WTC11 (cell line): ENCODE measurements around the gene EPS8L2. TPM values are rescaled to one million over a fixed set of nuclear protein-coding genes. Genes with fewer than 3 reads are reported as not detected.

Source experiments
- CREB1 ChIP-seq: sonication (generic); formaldehyde crosslinking; IDR thresholded peaks from 2 replicates; pipeline ENCODE4 v1.8.0; 2023; ENCODE audit warnings: mild to moderate bottlenecking, missing genetic modification reagents
- FOXK1 ChIP-seq: sonication (generic); formaldehyde crosslinking; IDR thresholded peaks from 2 replicates; pipeline ENCODE4 v1.8.0; 2022; ENCODE audit warnings: mild to moderate bottlenecking, moderate library complexity, missing genetic modification reagents
- GABPB1 ChIP-seq: sonication (generic); formaldehyde crosslinking; IDR thresholded peaks from 2 replicates; pipeline ENCODE4 v1.8.1; 2023; ENCODE audit warnings: mild to moderate bottlenecking, missing genetic modification reagents
- KAT7 ChIP-seq: sonication (generic); formaldehyde crosslinking; IDR thresholded peaks from 2 replicates; pipeline ENCODE4 v1.8.1; 2023; ENCODE audit warnings: missing genetic modification reagents, mild to moderate bottlenecking, borderline replicate concordance
- NFE2L1 ChIP-seq: sonication (generic); formaldehyde crosslinking; IDR thresholded peaks from 2 replicates; pipeline ENCODE4 v1.8.1; 2023; ENCODE audit warnings: missing genetic modification reagents
- NR2C2 ChIP-seq: sonication (generic); formaldehyde crosslinking; IDR thresholded peaks from 2 replicates; pipeline ENCODE4 v1.8.0; 2022; ENCODE audit warnings: mild to moderate bottlenecking, missing genetic modification reagents
- TEAD1 ChIP-seq: sonication (generic); formaldehyde crosslinking; IDR thresholded peaks from 2 replicates; pipeline ENCODE4 v1.8.0; 2022; ENCODE audit warnings: mild to moderate bottlenecking, missing genetic modification reagents
- TP53 ChIP-seq: sonication (generic); formaldehyde crosslinking; IDR thresholded peaks from 2 replicates; pipeline ENCODE4 v1.8.1; 2023; ENCODE audit warnings: mild to moderate bottlenecking, missing genetic modification reagents
- ZNF121 ChIP-seq: sonication (generic); formaldehyde crosslinking; IDR thresholded peaks from 2 replicates; pipeline ENCODE4 v1.8.0; 2023; ENCODE audit warnings: missing genetic modification reagents
- ZNF396 ChIP-seq: fragments of 250-450 bp; sonication (Bioruptor Pico); IDR thresholded peaks from 2 replicates; pipeline ENCODE4 v1.8.0; 2021; ENCODE audit warnings: mild to moderate bottlenecking, moderate library complexity, borderline replicate concordance
- ZNF423 ChIP-seq: fragments of 250-450 bp; sonication (Bioruptor Pico); IDR thresholded peaks from 2 replicates; pipeline ENCODE4 v2.1.2; 2022; ENCODE audit warnings: mild to moderate bottlenecking, moderate library complexity
- ZNF671 ChIP-seq: fragments of 250-450 bp; sonication (Bioruptor Pico); IDR thresholded peaks from 2 replicates; pipeline ENCODE4 v1.8.0; 2021; ENCODE audit warnings: mild to moderate bottlenecking
- total RNA-seq: library from RNA; stranded (reverse); gene quantifications from 3 replicates; pipeline ENCODE4 v1.2.3, GENCODE V29; 2021
- TF ChIP-seq, protein P1 (sequence below): sonication (generic); formaldehyde crosslinking; IDR thresholded peaks from 2 replicates; pipeline ENCODE4 v1.8.0; 2022; ENCODE audit warnings: missing genetic modification reagents
- TF ChIP-seq, protein P2 (sequence below): fragments of 250-450 bp; sonication (Bioruptor Pico); conservative IDR thresholded peaks from 2 replicates; pipeline ENCODE4 v1.9.0; 2021; ENCODE audit warnings: mild to moderate bottlenecking
- TF ChIP-seq, protein P3 (sequence below): fragments of 250-450 bp; sonication (Bioruptor Pico); IDR thresholded peaks from 2 replicates; pipeline ENCODE4 v1.9.0; 2021; ENCODE audit warnings: mild to moderate bottlenecking
- TF ChIP-seq, protein P4 (sequence below): sonication (generic); formaldehyde crosslinking; IDR thresholded peaks from 2 replicates; pipeline ENCODE4 v1.8.1; 2023; ENCODE audit warnings: mild to moderate bottlenecking, missing genetic modification reagents, moderate library complexity

EPS8L2 gene
- total RNA-seq, 1 experiment from 2014 or later: 51.6 TPM

DNA sequence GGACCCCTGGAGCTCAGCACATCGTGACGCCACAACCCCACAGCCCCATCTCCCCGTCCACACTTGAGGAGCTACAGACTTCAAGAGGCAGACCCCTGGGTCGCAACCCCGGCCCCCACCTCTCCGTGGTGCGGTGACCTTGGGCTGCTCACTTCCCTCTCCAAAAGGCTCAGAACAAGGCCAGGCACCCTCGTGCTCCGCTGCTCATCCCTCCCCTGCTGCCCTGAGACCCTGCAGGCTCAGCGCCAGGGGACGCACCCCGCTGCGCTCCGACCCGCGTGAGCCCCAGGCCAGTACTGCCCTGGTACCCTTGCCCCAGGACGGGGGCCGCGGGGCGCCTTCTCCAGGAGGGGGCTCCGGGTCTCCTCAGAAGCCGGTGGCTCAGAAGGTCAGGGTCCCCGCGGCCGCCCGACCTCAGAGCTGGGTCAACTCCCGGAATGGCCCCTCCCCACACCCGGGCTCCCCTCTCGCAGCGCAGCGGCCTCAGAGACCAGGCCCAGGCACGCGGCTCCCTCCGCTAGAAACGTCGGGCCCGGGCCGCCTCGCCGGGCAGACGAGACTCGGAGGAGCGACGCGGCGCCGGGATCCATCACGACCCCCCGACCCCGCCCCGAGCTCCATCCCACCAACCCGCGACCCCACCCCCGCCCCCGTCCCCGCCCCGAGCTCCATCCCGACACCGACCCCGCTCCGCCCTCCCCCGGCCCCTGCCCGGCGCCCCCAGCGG lies 70.7 kb downstream of the EPS8L2 start (continued):
- TF ChIP-seq ZNF671 (CRISPR knock-in tag) (no peak), CREB1 (CRISPR knock-in tag) (no peak), TEAD1 (CRISPR knock-in tag) (no peak), NFE2L1 (no peak), ZNF396 (CRISPR knock-in tag) (no peak), GABPB1 (CRISPR knock-in tag) (no peak), NR2C2 (CRISPR knock-in tag) (no peak), ZNF121 (CRISPR knock-in tag) (no peak), ZNF423 (CRISPR knock-in tag) (peak; percentile 58; the same call in 1 of the 2 replicates), KAT7 (CRISPR knock-in tag) (0 out of 2 replicates have a peak, but pooled peaks have one; percentile 59), FOXK1 (CRISPR knock-in tag) (peak; percentile 24; the same call in 1 of the 2 replicates), TP53 (CRISPR knock-in tag) (no peak)
- TF ChIP-seq, protein P1, sequence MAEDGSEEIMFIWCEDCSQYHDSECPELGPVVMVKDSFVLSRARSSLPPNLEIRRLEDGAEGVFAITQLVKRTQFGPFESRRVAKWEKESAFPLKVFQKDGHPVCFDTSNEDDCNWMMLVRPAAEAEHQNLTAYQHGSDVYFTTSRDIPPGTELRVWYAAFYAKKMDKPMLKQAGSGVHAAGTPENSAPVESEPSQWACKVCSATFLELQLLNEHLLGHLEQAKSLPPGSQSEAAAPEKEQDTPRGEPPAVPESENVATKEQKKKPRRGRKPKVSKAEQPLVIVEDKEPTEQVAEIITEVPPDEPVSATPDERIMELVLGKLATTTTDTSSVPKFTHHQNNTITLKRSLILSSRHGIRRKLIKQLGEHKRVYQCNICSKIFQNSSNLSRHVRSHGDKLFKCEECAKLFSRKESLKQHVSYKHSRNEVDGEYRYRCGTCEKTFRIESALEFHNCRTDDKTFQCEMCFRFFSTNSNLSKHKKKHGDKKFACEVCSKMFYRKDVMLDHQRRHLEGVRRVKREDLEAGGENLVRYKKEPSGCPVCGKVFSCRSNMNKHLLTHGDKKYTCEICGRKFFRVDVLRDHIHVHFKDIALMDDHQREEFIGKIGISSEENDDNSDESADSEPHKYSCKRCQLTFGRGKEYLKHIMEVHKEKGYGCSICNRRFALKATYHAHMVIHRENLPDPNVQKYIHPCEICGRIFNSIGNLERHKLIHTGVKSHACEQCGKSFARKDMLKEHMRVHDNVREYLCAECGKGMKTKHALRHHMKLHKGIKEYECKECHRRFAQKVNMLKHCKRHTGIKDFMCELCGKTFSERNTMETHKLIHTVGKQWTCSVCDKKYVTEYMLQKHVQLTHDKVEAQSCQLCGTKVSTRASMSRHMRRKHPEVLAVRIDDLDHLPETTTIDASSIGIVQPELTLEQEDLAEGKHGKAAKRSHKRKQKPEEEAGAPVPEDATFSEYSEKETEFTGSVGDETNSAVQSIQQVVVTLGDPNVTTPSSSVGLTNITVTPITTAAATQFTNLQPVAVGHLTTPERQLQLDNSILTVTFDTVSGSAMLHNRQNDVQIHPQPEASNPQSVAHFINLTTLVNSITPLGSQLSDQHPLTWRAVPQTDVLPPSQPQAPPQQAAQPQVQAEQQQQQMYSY (CRISPR knock-in tag): 0 out of 2 replicates have a peak, but pooled peaks have one; percentile 23
- TF ChIP-seq, protein P2, sequence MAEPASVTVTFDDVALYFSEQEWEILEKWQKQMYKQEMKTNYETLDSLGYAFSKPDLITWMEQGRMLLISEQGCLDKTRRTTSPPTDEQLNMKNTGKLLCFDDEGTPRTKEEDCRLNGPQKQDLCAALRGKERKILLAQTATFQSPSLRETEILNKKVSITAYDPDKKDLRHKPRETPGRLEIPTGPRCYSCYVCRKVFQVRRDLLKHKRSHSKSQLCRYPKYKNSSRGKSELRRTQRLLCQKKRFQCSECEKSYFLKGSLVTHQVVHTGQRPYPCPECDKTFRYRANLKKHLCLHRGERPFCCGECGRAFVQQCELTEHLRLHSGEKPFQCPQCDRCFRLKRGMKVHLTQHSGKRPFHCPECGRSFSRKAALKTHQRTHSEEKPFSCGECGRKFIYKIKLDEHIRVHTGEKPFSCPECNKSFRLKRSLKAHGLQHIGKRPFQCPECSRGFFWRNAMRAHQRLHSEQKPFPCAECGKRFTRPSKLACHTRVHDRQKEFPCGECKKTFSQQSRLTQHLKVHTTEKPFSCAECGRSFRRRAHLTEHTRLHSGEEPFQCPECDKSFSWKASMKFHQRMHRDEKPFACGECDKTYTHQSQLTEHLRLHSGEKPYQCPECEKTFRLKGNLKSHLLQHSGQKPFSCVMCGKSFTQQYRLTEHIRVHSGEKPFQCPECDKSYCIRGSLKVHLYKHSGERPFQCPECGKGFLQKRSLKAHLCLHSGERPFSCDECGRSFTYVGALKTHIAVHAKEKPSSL (CRISPR knock-in tag): no peak
- TF ChIP-seq, protein P3, sequence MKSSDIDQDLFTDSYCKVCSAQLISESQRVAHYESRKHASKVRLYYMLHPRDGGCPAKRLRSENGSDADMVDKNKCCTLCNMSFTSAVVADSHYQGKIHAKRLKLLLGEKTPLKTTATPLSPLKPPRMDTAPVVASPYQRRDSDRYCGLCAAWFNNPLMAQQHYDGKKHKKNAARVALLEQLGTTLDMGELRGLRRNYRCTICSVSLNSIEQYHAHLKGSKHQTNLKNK (CRISPR knock-in tag): no peak
- TF ChIP-seq, protein P4, sequence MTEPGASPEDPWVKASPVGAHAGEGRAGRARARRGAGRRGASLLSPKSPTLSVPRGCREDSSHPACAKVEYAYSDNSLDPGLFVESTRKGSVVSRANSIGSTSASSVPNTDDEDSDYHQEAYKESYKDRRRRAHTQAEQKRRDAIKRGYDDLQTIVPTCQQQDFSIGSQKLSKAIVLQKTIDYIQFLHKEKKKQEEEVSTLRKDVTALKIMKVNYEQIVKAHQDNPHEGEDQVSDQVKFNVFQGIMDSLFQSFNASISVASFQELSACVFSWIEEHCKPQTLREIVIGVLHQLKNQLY: no peak

Other genes starting within 250 kb of the EPS8L2 start
- gene RNH1, start 199.0 kb upstream of the EPS8L2 start, total RNA-seq: 59.0 to 67.5 TPM (median 60.4 TPM) in 3 replicates
- gene HRAS, start 170.7 kb upstream of the EPS8L2 start, total RNA-seq: 42.9 to 62.4 TPM (median 48.3 TPM) in 3 replicates
- gene LRRC56, start 168.7 kb upstream of the EPS8L2 start, total RNA-seq: 2.3 to 3.4 TPM (median 2.5 TPM) in 3 replicates
- 4.0 to 6.0 TPM (median 5.9 TPM) in 3 replicates for gene LMNTD2, start 145.5 kb upstream of the EPS8L2 start, total RNA-seq
- 30.6 to 39.7 TPM (median 32.5 TPM) in 3 replicates for gene RASSF7, start 145.3 kb upstream of the EPS8L2 start, total RNA-seq
- gene PHRF1, start 129.8 kb upstream of the EPS8L2 start, total RNA-seq: 39.4 to 46.9 TPM (median 40.1 TPM) in 3 replicates
- 11.1 to 12.0 TPM (median 11.5 TPM) in 3 replicates for gene IRF7, start 90.3 kb upstream of the EPS8L2 start, total RNA-seq
- gene CDHR5, start 81.3 kb upstream of the EPS8L2 start, total RNA-seq: 0.26 to 0.34 TPM in 2 of 3 replicates, not detected in the other
- 2.3 to 3.3 TPM (median 2.9 TPM) in 3 replicates for gene SCT, start 79.0 kb upstream of the EPS8L2 start, total RNA-seq
- 3.7 to 5.8 TPM (median 5.5 TPM) in 3 replicates for gene DRD4, start 69.0 kb upstream of the EPS8L2 start, total RNA-seq
- gene DEAF1, start 11.0 kb upstream of the EPS8L2 start, total RNA-seq: 62.2 to 85.3 TPM (median 81.1 TPM) in 3 replicates
- 23.4 to 28.4 TPM (median 24.5 TPM) in 3 replicates for gene TMEM80, start 10.4 kb upstream of the EPS8L2 start, total RNA-seq
- gene TALDO1, start 41.2 kb downstream of the EPS8L2 start, total RNA-seq: 314 to 352 TPM (median 343 TPM) in 3 replicates
- 81.9 to 87.6 TPM (median 87.5 TPM) in 3 replicates for gene GATD1, start 71.3 kb downstream of the EPS8L2 start, total RNA-seq
- gene CEND1, start 83.9 kb downstream of the EPS8L2 start, total RNA-seq: 2.0 to 3.1 TPM (median 2.7 TPM) in 3 replicates
- 35.0 to 44.8 TPM (median 36.7 TPM) in 3 replicates for gene SLC25A22, start 92.0 kb downstream of the EPS8L2 start, total RNA-seq
- 54.9 to 59.4 TPM (median 56.8 TPM) in 3 replicates for gene PIDD1, start 99.0 kb downstream of the EPS8L2 start, total RNA-seq
- 2,582 to 2,814 TPM (median 2,761 TPM) in 3 replicates for gene RPLP2, start 103.7 kb downstream of the EPS8L2 start, total RNA-seq
- gene PNPLA2, start 112.7 kb downstream of the EPS8L2 start, total RNA-seq: 66.5 to 83.4 TPM (median 81.9 TPM) in 3 replicates
- 46.5 to 58.6 TPM (median 55.9 TPM) in 3 replicates for gene CRACR2B, start 121.7 kb downstream of the EPS8L2 start, total RNA-seq
- 115 to 127 TPM (median 116 TPM) in 3 replicates for gene CD151, start 126.7 kb downstream of the EPS8L2 start, total RNA-seq
- gene POLR2L, start 136.3 kb downstream of the EPS8L2 start, total RNA-seq: 138 to 152 TPM (median 144 TPM) in 3 replicates
- gene TSPAN4, start 136.6 kb downstream of the EPS8L2 start, total RNA-seq: 92.8 to 95.2 TPM (median 94.3 TPM) in 3 replicates
- 92.8 to 99.6 TPM (median 94.2 TPM) in 3 replicates for gene CHID1, start 204.6 kb downstream of the EPS8L2 start, total RNA-seq
- gene AP2A2, start 219.6 kb downstream of the EPS8L2 start, total RNA-seq: 47.1 to 52.3 TPM (median 51.0 TPM) in 3 replicates